Loucy (cell line): ENCODE measurements around the gene TLX2.

Source experiments
- EZH2phosphoT487 ChIP-seq: fragments of 200-600 bp; IDR thresholded peaks from 2 replicates; pipeline ENCODE4 v1.6.1; 2018; ENCODE audit warnings: antibody characterized with exemption, mild to moderate bottlenecking, moderate library complexity, borderline replicate concordance
- TF ChIP-seq, protein P1 (sequence below): fragments of 200-600 bp; sonication (generic); conservative IDR thresholded peaks from 2 replicates; pipeline ENCODE4 v1.5.1; 2014; ENCODE audit warnings: mild to moderate bottlenecking, antibody characterized with exemption, low read length

DNA sequence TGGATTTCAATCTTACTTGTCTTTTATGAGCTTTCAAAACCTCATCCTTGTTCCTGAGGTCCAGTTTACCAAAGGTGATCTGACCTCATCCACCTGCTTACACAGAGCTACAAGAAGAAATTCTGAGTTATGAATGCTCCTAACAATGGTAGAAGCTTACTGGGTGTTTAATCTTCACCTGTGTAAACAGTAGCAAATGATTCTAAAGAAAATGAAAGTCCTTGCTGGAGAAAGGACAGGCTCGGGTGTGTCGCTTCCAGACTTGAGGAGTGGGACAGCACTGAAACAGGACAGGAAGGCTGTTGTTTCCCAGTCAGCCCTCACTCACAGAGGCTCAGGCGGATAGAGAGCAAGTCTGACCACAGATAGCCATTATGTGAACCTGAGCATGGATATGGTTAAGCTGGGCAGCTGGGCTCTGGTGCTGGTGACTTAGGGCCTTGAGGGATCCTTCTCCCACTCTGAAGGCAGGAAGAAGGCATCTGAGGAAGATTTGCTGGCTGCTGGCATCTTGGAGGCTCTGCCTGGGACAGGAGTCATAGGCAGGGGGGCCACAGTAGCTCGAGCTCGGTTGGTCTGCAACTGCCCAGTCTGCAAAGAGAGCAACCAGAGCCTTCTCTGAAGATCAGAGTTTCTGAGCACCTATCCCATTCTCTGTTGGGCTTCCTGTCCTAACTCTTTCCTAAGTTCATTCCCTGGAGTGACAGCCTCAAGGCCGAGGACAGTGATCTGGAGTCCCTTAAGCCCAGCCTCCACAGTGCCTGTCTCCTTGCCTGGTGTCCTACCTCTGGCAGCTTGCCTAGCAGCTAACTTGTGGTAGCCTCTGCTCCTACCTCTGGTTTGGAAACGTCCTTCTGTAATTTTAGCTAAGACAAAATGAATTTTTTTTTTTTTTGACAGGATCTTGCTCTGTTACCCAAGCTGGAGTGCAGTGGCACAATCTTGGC lies 44.3 kb downstream of the TLX2 start:
- TF ChIP-seq, protein P1, sequence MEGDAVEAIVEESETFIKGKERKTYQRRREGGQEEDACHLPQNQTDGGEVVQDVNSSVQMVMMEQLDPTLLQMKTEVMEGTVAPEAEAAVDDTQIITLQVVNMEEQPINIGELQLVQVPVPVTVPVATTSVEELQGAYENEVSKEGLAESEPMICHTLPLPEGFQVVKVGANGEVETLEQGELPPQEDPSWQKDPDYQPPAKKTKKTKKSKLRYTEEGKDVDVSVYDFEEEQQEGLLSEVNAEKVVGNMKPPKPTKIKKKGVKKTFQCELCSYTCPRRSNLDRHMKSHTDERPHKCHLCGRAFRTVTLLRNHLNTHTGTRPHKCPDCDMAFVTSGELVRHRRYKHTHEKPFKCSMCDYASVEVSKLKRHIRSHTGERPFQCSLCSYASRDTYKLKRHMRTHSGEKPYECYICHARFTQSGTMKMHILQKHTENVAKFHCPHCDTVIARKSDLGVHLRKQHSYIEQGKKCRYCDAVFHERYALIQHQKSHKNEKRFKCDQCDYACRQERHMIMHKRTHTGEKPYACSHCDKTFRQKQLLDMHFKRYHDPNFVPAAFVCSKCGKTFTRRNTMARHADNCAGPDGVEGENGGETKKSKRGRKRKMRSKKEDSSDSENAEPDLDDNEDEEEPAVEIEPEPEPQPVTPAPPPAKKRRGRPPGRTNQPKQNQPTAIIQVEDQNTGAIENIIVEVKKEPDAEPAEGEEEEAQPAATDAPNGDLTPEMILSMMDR = no peak
- no peak for TF ChIP-seq EZH2phosphoT487
